DND-41 (cell line): ENCODE data around the gene TMEM248.

Experiments
- ATAC-seq: fragments of 200-7000 bp; cut with Tn5 transposase; 3 replicates; pipeline ENCODE4 v1.9.1; 2021; ENCODE audit warnings: low read depth; ENCODE audit not compliant: insufficient read depth
- DNase-seq: peaks from one replicate; pipeline ENCODE4 v3.0.0-alpha.2; 2020
- H2AFZ ChIP-seq: 2 replicates; pipeline ENCODE4 v1.6.0; 2012; ENCODE audit warnings: low read depth, low read length
- H3K27ac ChIP-seq: 2 replicates; pipeline ENCODE4 v1.5.1; 2012; ENCODE audit warnings: low read length, inconsistent platforms
- H3K27me3 ChIP-seq: fragments of 200-600 bp; sonication (generic); 2 replicates; pipeline ENCODE4 v1.6.0; 2012; ENCODE audit warnings: low read length, mild to moderate bottlenecking, inconsistent platforms; ENCODE audit not compliant: insufficient read depth, poor library complexity
- H3K36me3 ChIP-seq: 2 replicates; pipeline ENCODE4 v1.5.1; 2012; ENCODE audit warnings: low read length, inconsistent platforms; ENCODE audit not compliant: insufficient read depth
- H3K4me1 ChIP-seq: 2 replicates; pipeline ENCODE4 v1.5.1; 2012; ENCODE audit warnings: mild to moderate bottlenecking, low read length; ENCODE audit not compliant: insufficient read depth
- H3K4me2 ChIP-seq: 2 replicates; pipeline ENCODE4 v1.6.0; 2012; ENCODE audit warnings: mild to moderate bottlenecking, moderate library complexity, low read length, inconsistent platforms; ENCODE audit not compliant: insufficient read depth
- H3K4me3 ChIP-seq, 2 experiments: fragments of 200-600 bp in 1 of 2; shearing (Covaris generic) in 1 of 2; 2 replicates each; pipeline ENCODE4 v1.5.1; 2012 to 2016; ENCODE audit warnings: inconsistent platforms in 2 of 2, low read length in 2 of 2, mild to moderate bottlenecking in 2 of 2, low read depth in 1 of 2, moderate library complexity in 1 of 2
- H3K79me2 ChIP-seq: 2 replicates; pipeline ENCODE4 v1.6.0; 2012; ENCODE audit warnings: low read length, inconsistent platforms; ENCODE audit not compliant: insufficient read depth
- H3K9ac ChIP-seq: 2 replicates; pipeline ENCODE4 v1.6.0; 2012; ENCODE audit warnings: low read depth, mild to moderate bottlenecking, inconsistent platforms, low read length, moderate library complexity
- H3K9me3 ChIP-seq: 2 replicates; pipeline ENCODE4 v1.5.1; 2012; ENCODE audit warnings: low read length, moderate library complexity, mild to moderate bottlenecking, inconsistent platforms; ENCODE audit not compliant: insufficient read depth, severe bottlenecking
- H4K20me1 ChIP-seq: 2 replicates; pipeline ENCODE4 v1.6.0; 2012; ENCODE audit warnings: low read length; ENCODE audit not compliant: insufficient read depth
- CTCF ChIP-seq: IDR thresholded peaks from 2 replicates; pipeline ENCODE4 v1.5.1; 2012; ENCODE audit warnings: borderline replicate concordance, low read length, moderate library complexity, mild to moderate bottlenecking; ENCODE audit not compliant: poor library complexity, severe bottlenecking; ENCODE audit errors: extremely low read depth
- EZH2 ChIP-seq: IDR thresholded peaks from 3 replicates; pipeline ENCODE4 v1.6.1; 2012; ENCODE audit warnings: borderline replicate concordance, low read depth, mild to moderate bottlenecking, moderate library complexity, low read length, inconsistent platforms; ENCODE audit not compliant: severe bottlenecking

The TMEM248 gene

GRCh38 chr7:66903360-66904062, 17.5 kb upstream of the TMEM248 start:
- H3K9ac ChIP-seq: no peak overlapping the region
- no peaks in the 10 kb centered on the region for H3K79me2 ChIP-seq
- no peaks in the 10 kb centered on the region for H3K4me1 ChIP-seq
- no peak overlapping the region for H3K4me3 ChIP-seq
- DNase-seq: no peak
- TF ChIP-seq CTCF (no peak), EZH2 (no peak)
- H3K9me3 ChIP-seq: no peaks in the 10 kb centered on the region
- peaks cover 13% of the 10 kb centered on the region; the same call in 1 of the 2 replicates for H3K36me3 ChIP-seq
- no peak overlapping the region for H3K4me2 ChIP-seq
- no peaks in the 10 kb centered on the region for H3K27me3 ChIP-seq
- ATAC-seq: no peak
- H3K27ac ChIP-seq: no peak overlapping the region; the same call in 1 of the 2 replicates
- H2AFZ ChIP-seq: no peak overlapping the region
- H4K20me1 ChIP-seq: no peaks in the 10 kb centered on the region

GRCh38 chr7:66904063-66904593, 16.9 kb upstream of the TMEM248 start:
- TF ChIP-seq EZH2 (no peak), CTCF (no peak)
- Histone ChIP-seq H4K20me1 (no peaks in the 10 kb centered on the region), H2AFZ (no peak overlapping the region), H3K4me2 (no peak overlapping the region), H3K36me3 (peaks cover 7% of the 10 kb centered on the region; the same call in 1 of the 2 replicates), H3K79me2 (no peaks in the 10 kb centered on the region), H3K27me3 (no peaks in the 10 kb centered on the region), H3K9me3 (no peaks in the 10 kb centered on the region), H3K9ac (no peak overlapping the region), H3K4me1 (no peaks in the 10 kb centered on the region), H3K27ac (no peak overlapping the region), H3K4me3 (no peak overlapping the region)
- no peak for ATAC-seq
- DNase-seq: no peak

- Histone ChIP-seq H4K20me1 (no peaks in the 10 kb centered on the region), H3K4me1 (no peaks in the 10 kb centered on the region), H3K79me2 (no peaks in the 10 kb centered on the region), H3K27me3 (no peaks in the 10 kb centered on the region), H2AFZ (no peak overlapping the region), H3K27ac (no peak overlapping the region), H3K36me3 (no peaks in the 10 kb centered on the region), H3K9ac (no peak overlapping the region), H3K4me2 (no peak overlapping the region), H3K4me3 (no peak overlapping the region), H3K9me3 (no peaks in the 10 kb centered on the region)
- ATAC-seq (no peak), DNase-seq (no peak)
- no peak for TF ChIP-seq EZH2
- TF ChIP-seq CTCF: no peak
Measured at GRCh38 chr7:66905278-66905677, 15.7 kb upstream of the TMEM248 start.
